Gastroesophageal sphincter (tissue), 4 donors: ENCODE results near the gene PELI2. TPM values are rescaled to one million over a fixed set of nuclear protein-coding genes. Genes with fewer than 3 reads are reported as not detected.

Source experiments
- ATAC-seq: fragments of 150-250 bp; one replicate; pipeline ENCODE4 v1.9.1; 2016; ENCODE audit warnings: mild to moderate bottlenecking, moderate library complexity
- H3K27ac ChIP-seq, 4 donors: fragments of 200-600 bp; sonication (generic) in 3 of 4; 1 replicate in 3 of 4; 2 replicates in 1 of 4; pipeline ENCODE4 v1.5.1; 2016 to 2019
- H3K27me3 ChIP-seq: fragments of 200-600 bp; sonication (generic); one replicate; pipeline ENCODE4 v1.5.1; 2019
- H3K36me3 ChIP-seq, 2 donors: fragments of 200-600 bp; sonication (generic); one replicate each; pipeline ENCODE4 v1.5.1; 2019; ENCODE audit warnings: control low read depth in 1 of 2
- H3K4me1 ChIP-seq, 3 donors: fragments of 200-600 bp; sonication (generic); 1 replicate in 2 of 3; 2 replicates in 1 of 3; pipeline ENCODE4 v1.5.1; 2016 to 2019; ENCODE audit warnings: control low read depth in 2 of 3
- H3K4me3 ChIP-seq, 2 donors: fragments of 200-600 bp; sonication (generic); one replicate each; pipeline ENCODE4 v1.5.1; 2019; ENCODE audit warnings: mild to moderate bottlenecking in 1 of 2, moderate library complexity in 1 of 2
- H3K9me3 ChIP-seq, 3 donors: fragments of 200-600 bp; sonication (generic); one replicate each; pipeline ENCODE4 v1.5.1; 2017 to 2019; ENCODE audit warnings: control low read depth in 2 of 3
- EP300 ChIP-seq: sonication (generic); formaldehyde crosslinking; IDR thresholded peaks from one replicate; pipeline ENCODE4 v1.6.1; 2017; ENCODE audit warnings: antibody characterized with exemption, mild to moderate bottlenecking
- POLR2A ChIP-seq, 2 donors: fragments of 450-650 bp; IDR thresholded peaks; one replicate each; pipeline ENCODE4 v1.6.1; 2017; ENCODE audit warnings: antibody characterized with exemption in 2 of 2, mild to moderate bottlenecking in 2 of 2, moderate library complexity in 1 of 2
- POLR2AphosphoS5 ChIP-seq: sonication (generic); formaldehyde crosslinking; IDR thresholded peaks from one replicate; pipeline ENCODE4 v1.6.1; 2017; ENCODE audit warnings: antibody characterized with exemption
- WGBS, 2 donors: methylation state at CpG; one replicate each; pipeline ENCODE4 v1.1.5; 2018; ENCODE audit warnings: low coverage in 1 of 2; 5-methylcytosine and 5-hydroxymethylcytosine counted together
- total RNA-seq, 4 donors: library from RNA; depleted of rRNA; stranded (reverse); fragments of >200 nt; gene quantifications; one replicate each; pipeline ENCODE4 v1.1.0, GENCODE V29; 2016
- TF ChIP-seq, protein P1 (sequence below), 4 experiments: fragments of 200-600 bp in 2 of 4; fragments of 450-650 bp in 2 of 4; sonication (generic) in 1 of 4; IDR thresholded peaks; one replicate each; pipeline ENCODE4 v1.5.1; 2017 to 2019; ENCODE audit warnings: antibody characterized with exemption in 4 of 4, mild to moderate bottlenecking in 2 of 4, moderate library complexity in 2 of 4

Gene PELI2
- total RNA-seq, 4 donors from 2014 or later, result 10.5 to 30.0 (median 12.3) TPM

GRCh38 chr14:56199982-56200577 is 81.9 kb downstream of the PELI2 start:
- Histone ChIP-seq H3K27ac (peak overlapping the region; percentile 39 to 65 (median 56)), H3K4me1 (peaks cover 5 to 37% (median 6%) of the 10 kb centered on the region in 3 donors), H3K27me3 (no peaks in the 10 kb centered on the region), H3K4me3 (no peak overlapping the region), H3K36me3 (no peaks in the 10 kb centered on the region), H3K9me3 (no peaks in the 10 kb centered on the region)
- WGBS, 2 donors, result 71 to 73% methylated on average over 7 of the region's 7 CpGs
- no peak for TF ChIP-seq POLR2AphosphoS5
- TF ChIP-seq EP300, result no peak
- no peak for TF ChIP-seq POLR2A (IDR thresholded peaks at IDR 0.05)
- TF ChIP-seq, protein P1, sequence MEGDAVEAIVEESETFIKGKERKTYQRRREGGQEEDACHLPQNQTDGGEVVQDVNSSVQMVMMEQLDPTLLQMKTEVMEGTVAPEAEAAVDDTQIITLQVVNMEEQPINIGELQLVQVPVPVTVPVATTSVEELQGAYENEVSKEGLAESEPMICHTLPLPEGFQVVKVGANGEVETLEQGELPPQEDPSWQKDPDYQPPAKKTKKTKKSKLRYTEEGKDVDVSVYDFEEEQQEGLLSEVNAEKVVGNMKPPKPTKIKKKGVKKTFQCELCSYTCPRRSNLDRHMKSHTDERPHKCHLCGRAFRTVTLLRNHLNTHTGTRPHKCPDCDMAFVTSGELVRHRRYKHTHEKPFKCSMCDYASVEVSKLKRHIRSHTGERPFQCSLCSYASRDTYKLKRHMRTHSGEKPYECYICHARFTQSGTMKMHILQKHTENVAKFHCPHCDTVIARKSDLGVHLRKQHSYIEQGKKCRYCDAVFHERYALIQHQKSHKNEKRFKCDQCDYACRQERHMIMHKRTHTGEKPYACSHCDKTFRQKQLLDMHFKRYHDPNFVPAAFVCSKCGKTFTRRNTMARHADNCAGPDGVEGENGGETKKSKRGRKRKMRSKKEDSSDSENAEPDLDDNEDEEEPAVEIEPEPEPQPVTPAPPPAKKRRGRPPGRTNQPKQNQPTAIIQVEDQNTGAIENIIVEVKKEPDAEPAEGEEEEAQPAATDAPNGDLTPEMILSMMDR (IDR thresholded peaks at IDR 0.05), result no peak
- ATAC-seq, result no peak

- no peak overlapping the region for H3K4me3 ChIP-seq
- no peaks in the 10 kb centered on the region for H3K9me3 ChIP-seq
- ATAC-seq, result no peak
- H3K4me1 ChIP-seq, result peaks cover 0 to 26% (median 5%) of the 10 kb centered on the region in 3 donors
- WGBS, 2 donors, result 52% methylated on average over 2 of the region's 2 CpGs; no CpG with 5 or more reads in 1 of the 2 donors
- H3K27me3 ChIP-seq, result no peaks in the 10 kb centered on the region
- no peaks in the 10 kb centered on the region for H3K36me3 ChIP-seq
- TF ChIP-seq POLR2A (IDR thresholded peaks at IDR 0.05), result no peak
- TF ChIP-seq EP300, result no peak
- H3K27ac ChIP-seq, result no peak overlapping the region
Measured at GRCh38 chr14:56202256-56202655, 84.0 kb downstream of the PELI2 start.

- no peak for ATAC-seq
- TF ChIP-seq, protein P1 (IDR thresholded peaks at IDR 0.05), result no peak
- TF ChIP-seq POLR2A (IDR thresholded peaks at IDR 0.05), result no peak
- TF ChIP-seq POLR2AphosphoS5, result no peak
- no peak for TF ChIP-seq EP300
- H3K4me1 ChIP-seq, result peaks cover 0 to 3% (median 0%) of the 10 kb centered on the region in 3 donors
- H3K4me3 ChIP-seq, result no peak overlapping the region
- no peaks in the 10 kb centered on the region for H3K9me3 ChIP-seq
- no peaks in the 10 kb centered on the region for H3K36me3 ChIP-seq
- no peaks in the 10 kb centered on the region for H3K27me3 ChIP-seq
- 81 to 86% methylated on average over 2 of the region's 2 CpGs for WGBS, 2 donors
- no peak overlapping the region for H3K27ac ChIP-seq
Measured at GRCh38 chr14:56205881-56206280, 87.7 kb downstream of the PELI2 start.

DNA sequence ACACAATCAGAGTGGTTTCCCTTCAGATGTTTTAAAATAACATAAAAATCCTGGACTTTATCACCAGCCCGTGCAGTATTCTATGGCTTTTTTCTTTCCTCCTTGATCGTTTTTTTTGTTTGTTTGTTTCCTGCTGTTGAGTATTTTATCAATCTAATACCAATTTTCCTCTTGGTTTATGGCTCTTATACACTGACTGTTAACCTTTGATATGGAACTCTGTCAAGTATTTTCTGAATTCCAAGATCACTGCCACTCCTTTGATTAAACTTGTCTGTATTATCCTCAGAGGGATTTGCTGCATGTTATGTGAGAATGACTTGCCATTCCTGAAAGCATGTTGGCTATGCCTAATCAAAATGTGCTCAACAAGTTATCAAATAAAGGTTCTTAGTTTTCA is 88.4 kb downstream of the PELI2 start:
- Histone ChIP-seq H3K27me3 (no peaks in the 10 kb centered on the region), H3K27ac (no peak overlapping the region), H3K4me1 (no peaks in the 10 kb centered on the region), H3K4me3 (no peak overlapping the region), H3K36me3 (no peaks in the 10 kb centered on the region), H3K9me3 (no peaks in the 10 kb centered on the region)
- WGBS, 2 donors, result 36 to 38% methylated on average over 2 of the region's 2 CpGs
- no peak for ATAC-seq
- TF ChIP-seq EP300 (no peak), POLR2AphosphoS5 (no peak), POLR2A (IDR thresholded peaks at IDR 0.05) (no peak)
- TF ChIP-seq, protein P1 (IDR thresholded peaks at IDR 0.05), result no peak

- H3K36me3 ChIP-seq, result no peaks in the 10 kb centered on the region
- no peaks in the 10 kb centered on the region for H3K27me3 ChIP-seq
- WGBS, 2 donors, result 70 to 94% methylated on average over 2 of the region's 3 CpGs
- TF ChIP-seq POLR2A (IDR thresholded peaks at IDR 0.05) (no peak), POLR2AphosphoS5 (no peak), EP300 (no peak)
- TF ChIP-seq, protein P1 (IDR thresholded peaks at IDR 0.05), result no peak
- no peak for ATAC-seq
- H3K4me3 ChIP-seq, result no peak overlapping the region
- H3K27ac ChIP-seq, result no peak overlapping the region
- no peaks in the 10 kb centered on the region for H3K9me3 ChIP-seq
- no peaks in the 10 kb centered on the region for H3K4me1 ChIP-seq
Measured at GRCh38 chr14:56207626-56208292, 89.5 kb downstream of the PELI2 start.
